Body of pancreas (tissue), 4 donors: Measurements from ENCODE around the gene TMEM115. TPM values are rescaled to one million over a fixed set of nuclear protein-coding genes. Genes with fewer than 3 reads are reported as not detected.
A peak's percentile ranks its signal among the peaks of the same experiment; 100 is the strongest.

Experiments used
- ATAC-seq: fragments of 150-250 bp; one replicate; pipeline ENCODE4 v1.9.1; 2016
- DNase-seq, 4 donors: peaks; one replicate each; pipeline ENCODE4 v3.0.0-alpha.2; 2019
- H3K27ac ChIP-seq, 4 donors: fragments of 200-600 bp; sonication (generic); 1 replicate in 3 of 4; 2 replicates in 1 of 4; pipeline versions ENCODE4 v1.5.1 to v1.6.1; 2016 to 2019; ENCODE audit warnings: mild to moderate bottlenecking in 1 of 4, mixed read lengths in 1 of 4, moderate library complexity in 1 of 4
- H3K27me3 ChIP-seq, 2 donors: fragments of 200-600 bp; sonication (generic); one replicate each; pipeline ENCODE4 v1.6.0; 2016; ENCODE audit warnings: mild to moderate bottlenecking in 1 of 2
- H3K36me3 ChIP-seq, 2 donors: fragments of 200-600 bp; sonication (generic); replicated peaks in 1 of 2; 2 replicates each; pipeline ENCODE4 v1.5.1; 2016; ENCODE audit warnings: low read depth in 2 of 2; ENCODE audit not compliant: insufficient read depth in 1 of 2
- H3K4me1 ChIP-seq: fragments of 200-600 bp; sonication (generic); one replicate; pipeline ENCODE4 v1.6.0; 2016
- H3K4me3 ChIP-seq, 2 donors: fragments of 200-600 bp; sonication (generic); 1 replicate in 1 of 2; 2 replicates in 1 of 2; pipeline ENCODE4 v1.5.1; 2016 to 2019
- H3K9me3 ChIP-seq, 3 donors: fragments of 200-600 bp; sonication (generic); 1 replicate in 2 of 3; 2 replicates in 1 of 3; pipeline ENCODE4 v1.5.1; 2016
- POLR2A ChIP-seq, 3 donors: fragments of 450-650 bp; IDR thresholded peaks; one replicate each; pipeline ENCODE4 v1.6.1; 2016; ENCODE audit warnings: antibody characterized with exemption in 3 of 3, mild to moderate bottlenecking in 2 of 3
- WGBS, 2 donors: methylation state at CpG; one replicate each; pipeline ENCODE4 v1.1.5; 2017; 5-methylcytosine and 5-hydroxymethylcytosine counted together
- intact Hi-C: fragments of 100-400 bp; cut with DNase I; formaldehyde crosslinking; loops from one replicate; pipeline ENCODE4 v1.15.1; 2023
- total RNA-seq, 2 donors: library from RNA; depleted of rRNA; stranded (reverse); fragments of >200 nt; gene quantifications; one replicate each; pipeline ENCODE4 v1.1.0, GENCODE V29; 2016
- TF ChIP-seq, protein P1 (sequence below), 7 experiments: fragments of 450-650 bp in 4 of 7; fragments of 200-600 bp in 3 of 7; sonication (generic) in 3 of 7; IDR thresholded peaks; one replicate each; pipeline ENCODE4 v1.5.1; 2016 to 2019; ENCODE audit warnings: antibody characterized with exemption in 7 of 7

TMEM115 gene
- total RNA-seq, 2 donors from 2014 or later, result 39.4 to 54.1 TPM

DNA sequence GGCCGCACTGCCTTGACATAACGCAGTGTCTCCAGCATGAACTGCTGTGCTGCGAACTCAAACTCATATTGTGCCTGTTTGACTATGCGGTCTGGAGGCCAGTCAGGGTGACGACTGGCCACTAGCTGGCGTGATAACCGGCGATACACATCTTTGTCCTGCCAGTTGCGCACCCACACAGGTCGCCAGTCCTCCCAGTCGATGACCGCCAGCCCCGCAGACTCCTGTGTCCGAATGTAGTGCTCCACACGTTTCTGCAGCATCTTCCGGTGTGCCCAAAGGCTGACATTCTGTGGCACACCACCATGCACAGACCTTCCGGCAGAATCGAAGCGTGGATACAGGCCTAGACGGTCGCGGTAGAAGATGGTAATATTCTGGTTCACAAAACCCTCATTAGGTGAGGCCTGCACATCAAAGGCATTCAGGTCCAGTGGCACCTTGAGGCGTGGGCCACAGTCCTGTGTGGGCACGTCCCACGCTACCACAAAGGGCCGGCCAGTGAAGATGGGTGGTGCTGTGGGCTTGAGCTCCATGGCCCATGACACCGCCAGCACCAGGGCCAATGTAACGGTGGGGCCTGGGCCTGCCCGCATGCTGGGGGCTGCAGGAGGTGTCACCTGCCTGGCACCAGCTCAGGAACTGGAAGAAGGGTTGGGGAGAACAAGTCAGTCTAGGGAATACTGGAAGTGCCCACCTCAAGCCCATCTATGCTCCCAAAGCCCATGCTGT lies 39.3 kb downstream of the TMEM115 start:
- no peak for DNase-seq

GRCh38 chr3:50319181-50319893 lies 40.0 kb downstream of the TMEM115 start:
- no peaks in the 10 kb centered on the region for H3K9me3 ChIP-seq
- intact Hi-C loops, result no loop called here
- H3K4me1 ChIP-seq, result peaks cover 53% of the 10 kb centered on the region
- TF ChIP-seq, protein P1, sequence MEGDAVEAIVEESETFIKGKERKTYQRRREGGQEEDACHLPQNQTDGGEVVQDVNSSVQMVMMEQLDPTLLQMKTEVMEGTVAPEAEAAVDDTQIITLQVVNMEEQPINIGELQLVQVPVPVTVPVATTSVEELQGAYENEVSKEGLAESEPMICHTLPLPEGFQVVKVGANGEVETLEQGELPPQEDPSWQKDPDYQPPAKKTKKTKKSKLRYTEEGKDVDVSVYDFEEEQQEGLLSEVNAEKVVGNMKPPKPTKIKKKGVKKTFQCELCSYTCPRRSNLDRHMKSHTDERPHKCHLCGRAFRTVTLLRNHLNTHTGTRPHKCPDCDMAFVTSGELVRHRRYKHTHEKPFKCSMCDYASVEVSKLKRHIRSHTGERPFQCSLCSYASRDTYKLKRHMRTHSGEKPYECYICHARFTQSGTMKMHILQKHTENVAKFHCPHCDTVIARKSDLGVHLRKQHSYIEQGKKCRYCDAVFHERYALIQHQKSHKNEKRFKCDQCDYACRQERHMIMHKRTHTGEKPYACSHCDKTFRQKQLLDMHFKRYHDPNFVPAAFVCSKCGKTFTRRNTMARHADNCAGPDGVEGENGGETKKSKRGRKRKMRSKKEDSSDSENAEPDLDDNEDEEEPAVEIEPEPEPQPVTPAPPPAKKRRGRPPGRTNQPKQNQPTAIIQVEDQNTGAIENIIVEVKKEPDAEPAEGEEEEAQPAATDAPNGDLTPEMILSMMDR (IDR thresholded peaks at IDR 0.05), result no peak
- TF ChIP-seq POLR2A (IDR thresholded peaks at IDR 0.05), result no peak
- 84 to 92% methylated on average over 14 to 16 of the region's 16 CpGs for whole genome bisulfite sequencing, 2 donors
- no peak overlapping the region for H3K4me3 ChIP-seq
- DNase-seq (no peak), ATAC-seq (no peak)
- H3K36me3 ChIP-seq, result peaks cover 0 to 5% of the 10 kb centered on the region in 2 donors
- H3K27me3 ChIP-seq, result no peaks in the 10 kb centered on the region
- no peak overlapping the region for H3K27ac ChIP-seq

More for the DNA sequence above, 39.3 kb downstream of the TMEM115 start:
- WGBS, 2 donors, result 72 to 79% methylated on average over 22 to 27 of the region's 29 CpGs
- Histone ChIP-seq H3K36me3 (peaks cover 0 to 5% of the 10 kb centered on the region in 2 donors), H3K4me1 (peaks cover 59% of the 10 kb centered on the region), H3K27ac (peak overlapping the region; percentile 88 to 98 (median 96)), H3K4me3 (peak overlapping the region in 1 of 2 donors; percentile 62), H3K27me3 (no peaks in the 10 kb centered on the region), H3K9me3 (no peaks in the 10 kb centered on the region)
- no peak for ATAC-seq
- intact Hi-C loops, result no loop called here
- no peak for TF ChIP-seq POLR2A (IDR thresholded peaks at IDR 0.05)
- TF ChIP-seq, protein P1 (IDR thresholded peaks at IDR 0.05), result no peak

DNA sequence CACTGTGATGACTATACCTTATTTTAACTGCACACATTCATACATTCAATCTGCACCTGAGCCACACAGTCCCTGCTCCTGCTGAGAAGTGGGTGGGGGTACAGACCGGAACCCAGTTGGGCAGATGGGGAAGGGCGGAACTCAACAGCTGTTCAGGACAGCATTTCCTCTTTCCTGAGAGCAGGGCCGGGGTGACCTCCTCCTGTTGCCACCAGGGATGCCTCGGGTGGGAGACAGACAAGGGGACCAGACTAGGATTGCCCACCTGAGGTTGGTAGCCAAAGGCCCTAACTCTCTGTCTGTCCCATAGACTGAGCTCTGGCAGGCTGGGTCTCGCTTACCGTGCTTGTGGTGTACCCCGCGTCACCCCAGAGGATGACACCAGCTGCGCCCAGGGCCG lies 40.7 kb downstream of the TMEM115 start:
- no peak for DNase-seq
- H3K36me3 ChIP-seq, result peaks cover 0 to 5% of the 10 kb centered on the region in 2 donors
- no peaks in the 10 kb centered on the region for H3K9me3 ChIP-seq
- intact Hi-C loops, result no loop called here
- WGBS, 2 donors, result 84 to 100% methylated on average over 1 to 10 of the region's 10 CpGs
- TF ChIP-seq POLR2A (IDR thresholded peaks at IDR 0.05), result no peak
- TF ChIP-seq, protein P1 (IDR thresholded peaks at IDR 0.05), result no peak
- no peak overlapping the region for H3K4me3 ChIP-seq
- no peaks in the 10 kb centered on the region for H3K27me3 ChIP-seq
- H3K4me1 ChIP-seq, result peaks cover 50% of the 10 kb centered on the region
- H3K27ac ChIP-seq, result no peak overlapping the region
- no peak for ATAC-seq

GRCh38 chr3:50318163-50318562 lies 41.2 kb downstream of the TMEM115 start:
- H3K9me3 ChIP-seq, result no peaks in the 10 kb centered on the region
- no peak overlapping the region for H3K4me3 ChIP-seq
- TF ChIP-seq POLR2A (IDR thresholded peaks at IDR 0.05), result no peak
- TF ChIP-seq, protein P1 (IDR thresholded peaks at IDR 0.05), result no peak
- 85 to 100% methylated on average over 1 to 11 of the region's 11 CpGs for WGBS, 2 donors
- H3K36me3 ChIP-seq, result peaks cover 0 to 5% of the 10 kb centered on the region in 2 donors
- peaks cover 50% of the 10 kb centered on the region for H3K4me1 ChIP-seq
- DNase-seq (no peak), ATAC-seq (no peak)
- intact Hi-C loops, result no loop called here
- H3K27me3 ChIP-seq, result no peaks in the 10 kb centered on the region
- peak overlapping the region in 1 of 4 donors; percentile 12 for H3K27ac ChIP-seq
